A549 (cell line): ENCODE measurements around the gene PLA2G4A. TPM values are rescaled to one million over a fixed set of nuclear protein-coding genes. Genes with fewer than 3 reads are reported as not detected.

ENCODE experiments used
- ATAC-seq, 2 experiments: fragments of 200-7000 bp in 1 of 2; fragments of >200 bp in 1 of 2; cut with Nextera tagmentation in 1 of 2; cut with Tn5 transposase in 1 of 2; 3 replicates each; pipeline versions ENCODE4 v1.8.0 to v1.9.1; 2018 to 2020; ENCODE audit warnings: mild to moderate bottlenecking in 1 of 2, moderate library complexity in 1 of 2
- CTCF ChIA-PET: fragments of 300-600 bp; sonication (Branson Sonifier 250); formaldehyde crosslinking; extraction: SDS; loops from one replicate; lab custom pipeline; 2021; ENCODE audit warnings: antibody characterized with exemption, inconsistent platforms; lab: Yijun Ruan, JAX
- POLR2A ChIA-PET: fragments of 350-600 bp; formaldehyde crosslinking; extraction: SDS; loops from one replicate; lab custom pipeline; 2021; ENCODE audit warnings: antibody characterized with exemption, inconsistent platforms; lab: Yijun Ruan, JAX
- DNase-seq, 2 experiments: peaks; one replicate each; pipeline versions ENCODE4 v3.0.0 to v3.0.0-alpha.2; 2011 to 2016; ENCODE audit warnings: low read depth in 1 of 2, low spot score in 1 of 2
- FAIRE-seq: peaks from 2 replicates; lab custom pipeline; 2011; peaks lifted over from hg19 to GRCh38; lab: Jason Lieb, UNC
- H3K27ac ChIP-seq, 2 experiments: fragments of >200 bp; sonication (Bioruptor Twin); formaldehyde crosslinking; 3 replicates each; pipeline ENCODE4 v1.5.1; 2016 to 2017
- H3K4me1 ChIP-seq: fragments of >200 bp; sonication (Bioruptor Twin); formaldehyde crosslinking; 3 replicates; pipeline ENCODE4 v1.6.1; 2016
- H3K4me2 ChIP-seq: fragments of >200 bp; sonication (Bioruptor Twin); formaldehyde crosslinking; 3 replicates; pipeline ENCODE4 v1.6.1; 2016
- H3K4me3 ChIP-seq: fragments of >200 bp; sonication (Bioruptor Twin); formaldehyde crosslinking; 3 replicates; pipeline ENCODE4 v1.5.1; 2016
- H3K9me3 ChIP-seq: fragments of >200 bp; sonication (Bioruptor Twin); formaldehyde crosslinking; 3 replicates; pipeline ENCODE4 v1.6.1; 2016
- CBX8 ChIP-seq: fragments of 200-600 bp; sonication (generic); IDR thresholded peaks from 2 replicates; pipeline ENCODE4 v1.6.1; 2016
- CEBPB ChIP-seq, 2 experiments: fragments of >200 bp in 1 of 2; sonication (Bioruptor Twin) in 1 of 2; formaldehyde crosslinking in 1 of 2; IDR thresholded peaks; 2 replicates each; pipeline ENCODE4 v1.6.1; 2012 to 2016
- CHD2 ChIP-seq: fragments of 150-350 bp; IDR thresholded peaks from 2 replicates; pipeline ENCODE4 v1.6.1; 2014; ENCODE audit warnings: low read length; ENCODE audit not compliant: partially characterized antibody
- CHD4 ChIP-seq: fragments of 200-600 bp; sonication (generic); IDR thresholded peaks from 2 replicates; pipeline ENCODE4 v1.6.1; 2016; ENCODE audit warnings: antibody characterized with exemption, mild to moderate bottlenecking, borderline replicate concordance
- EP300 ChIP-seq, 2 experiments: fragments of >200 bp; sonication (Bioruptor Twin); formaldehyde crosslinking; IDR thresholded peaks; 2 replicates in 1 of 2; 3 replicates in 1 of 2; pipeline ENCODE4 v1.6.1; 2016 to 2017
- ESRRA ChIP-seq: fragments of 150-350 bp; IDR thresholded peaks from 2 replicates; pipeline ENCODE4 v1.6.1; 2014; ENCODE audit warnings: mild to moderate bottlenecking, low read length, borderline replicate concordance
- HDAC2 ChIP-seq: fragments of 200-600 bp; sonication (generic); IDR thresholded peaks from 2 replicates; pipeline ENCODE4 v1.6.1; 2016
- HOXB5 ChIP-seq: fragments of 250-450 bp; sonication (Bioruptor Pico); IDR thresholded peaks from 2 replicates; pipeline ENCODE4 v1.5.0; 2020; ENCODE audit warnings: mild to moderate bottlenecking, moderate library complexity
- JUNB ChIP-seq: fragments of >200 bp; sonication (Bioruptor Twin); formaldehyde crosslinking; IDR thresholded peaks from 2 replicates; pipeline ENCODE4 v1.6.1; 2016
- NFE2L2 ChIP-seq: fragments of 150-350 bp; conservative IDR thresholded peaks from 2 replicates; pipeline ENCODE4 v1.6.1; 2014; ENCODE audit warnings: low read length
- PHF8 ChIP-seq: fragments of 200-600 bp; sonication (generic); IDR thresholded peaks from 2 replicates; pipeline ENCODE4 v1.6.1; 2016; ENCODE audit warnings: low read depth, mild to moderate bottlenecking, antibody characterized with exemption, moderate library complexity, borderline replicate concordance
- POLR2AphosphoS2 ChIP-seq: conservative IDR thresholded peaks from 2 replicates; pipeline ENCODE4 v1.6.1; 2012; ENCODE audit warnings: low read length, improper control_type of control experiment, inconsistent platforms
- RARB ChIP-seq: fragments of 250-450 bp; sonication (Bioruptor Pico); IDR thresholded peaks from 2 replicates; pipeline ENCODE4 v1.8.0; 2021; ENCODE audit warnings: mild to moderate bottlenecking, moderate library complexity
- RCOR1 ChIP-seq: fragments of 150-350 bp; IDR thresholded peaks from 2 replicates; pipeline ENCODE4 v1.6.1; 2014; ENCODE audit warnings: antibody characterized with exemption, low read length, low read depth
- RNF2 ChIP-seq: fragments of 200-600 bp; sonication (generic); IDR thresholded peaks from 2 replicates; pipeline ENCODE4 v1.6.1; 2016; ENCODE audit warnings: low read depth, mild to moderate bottlenecking, antibody characterized with exemption, moderate library complexity, borderline replicate concordance
- ZFP36 ChIP-seq: fragments of 450-650 bp; IDR thresholded peaks from 2 replicates; pipeline ENCODE4 v1.6.1; 2014; ENCODE audit warnings: borderline replicate concordance; ENCODE audit not compliant: partially characterized antibody
- WGBS: methylation state at CpG from one replicate; pipeline ENCODE4 v1.1.6; 2017; ENCODE audit errors: missing lambda C conversion rate; 5-methylcytosine and 5-hydroxymethylcytosine counted together
- polyA plus RNA-seq, 4 experiments: library from polyadenylated mRNA; depleted of rRNA in 3 of 4; stranded (reverse); fragments of >200 nt; fragmentation: RNase III in 1 of 4; extraction: RNeasy Plus Mini Kit Qiagen cat#74134 plus additional on column Dnase treatment in 1 of 4; gene quantifications; 2 replicates in 3 of 4; 3 replicates in 1 of 4; pipeline ENCODE4 v1.2.3, GENCODE V29; 2011 to 2017
- TF ChIP-seq, protein P1 (sequence below): IDR thresholded peaks from 2 replicates; pipeline ENCODE4 v1.6.1; 2012; ENCODE audit warnings: low read depth, borderline replicate concordance
- TF ChIP-seq, protein P2 (sequence below): fragments of 200-600 bp; sonication (generic); IDR thresholded peaks from 2 replicates; pipeline ENCODE4 v1.6.1; 2016; ENCODE audit warnings: antibody characterized with exemption, mild to moderate bottlenecking, moderate library complexity
- TF ChIP-seq, protein P3 (sequence below): fragments of >200 bp; sonication (Bioruptor Twin); formaldehyde crosslinking; IDR thresholded peaks from 2 replicates; pipeline ENCODE4 v1.6.1; 2016
- TF ChIP-seq, protein P4 (sequence below): fragments of 250-450 bp; sonication (Bioruptor Pico); IDR thresholded peaks from 2 replicates; pipeline ENCODE4 v1.5.0; 2021; ENCODE audit warnings: mild to moderate bottlenecking, moderate library complexity, borderline replicate concordance

Gene PLA2G4A
- polyA plus RNA-seq, 2 of the 4 experiments (the other 2 are of a cell fraction) = 26.3 to 80.4 TPM

DNA sequence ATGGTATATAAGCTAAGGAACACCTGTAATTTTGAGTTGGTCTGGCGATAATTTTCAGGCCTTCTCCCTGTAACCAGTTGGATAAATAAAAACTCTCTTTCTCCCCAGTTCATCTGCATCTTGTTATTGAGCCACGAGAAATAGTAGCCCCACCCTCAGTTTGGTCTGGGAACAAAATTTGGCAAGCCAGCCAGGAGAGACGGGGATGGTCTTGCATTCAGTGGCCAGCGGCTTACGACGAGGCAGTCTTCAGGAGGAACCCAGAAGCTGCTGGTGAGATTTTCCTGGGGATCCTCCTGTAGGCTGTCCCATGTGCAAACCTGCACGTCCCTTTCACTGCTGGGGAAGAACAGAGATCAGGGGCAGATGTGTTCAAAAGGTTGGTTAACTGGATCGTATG lies 174.6 kb downstream of the PLA2G4A start:
- ChIA-PET POLR2A (no interaction called here), CTCF (interaction anchor here (1.0 kb wide), 1 partner anchor 17 kb away, joined by 3 read pairs; no protein-coding TSS in a partner anchor)
- Histone ChIP-seq H3K4me3 (no peak overlapping the region), H3K4me2 (no peak overlapping the region), H3K27ac (no peak overlapping the region), H3K4me1 (peaks cover 9% of the 10 kb centered on the region; the same call in 2 of the 3 replicates), H3K9me3 (no peaks in the 10 kb centered on the region)
- no peak for ATAC-seq
- no peak for DNase-seq
- TF ChIP-seq, protein P1, sequence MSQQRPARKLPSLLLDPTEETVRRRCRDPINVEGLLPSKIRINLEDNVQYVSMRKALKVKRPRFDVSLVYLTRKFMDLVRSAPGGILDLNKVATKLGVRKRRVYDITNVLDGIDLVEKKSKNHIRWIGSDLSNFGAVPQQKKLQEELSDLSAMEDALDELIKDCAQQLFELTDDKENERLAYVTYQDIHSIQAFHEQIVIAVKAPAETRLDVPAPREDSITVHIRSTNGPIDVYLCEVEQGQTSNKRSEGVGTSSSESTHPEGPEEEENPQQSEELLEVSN = no peak
- no peak for TF ChIP-seq RNF2
- TF ChIP-seq CHD2 = no peak
- TF ChIP-seq RCOR1 = no peak
- FAIRE-seq = no peak
- 72% methylated on average over 8 of the region's 8 CpGs for WGBS

DNA sequence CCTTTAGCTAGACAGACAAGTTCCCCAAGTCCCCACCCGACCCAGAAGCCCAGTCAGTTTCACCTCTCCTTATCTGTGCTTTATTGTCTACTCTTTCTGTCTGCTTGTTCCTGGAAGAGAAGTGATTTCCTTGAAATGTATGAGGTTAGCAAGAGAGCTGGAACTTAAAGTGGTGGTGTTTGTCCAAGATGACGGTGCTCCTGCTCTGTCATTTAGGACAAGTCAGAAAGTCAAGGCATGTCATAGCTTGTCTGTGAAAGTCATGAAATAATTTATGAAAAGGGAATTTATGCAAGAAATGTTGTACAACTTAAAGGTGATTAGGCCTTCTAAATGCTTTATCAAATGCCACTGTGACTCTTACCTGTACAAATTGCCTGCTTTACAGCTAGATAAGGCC lies 178.1 kb downstream of the PLA2G4A start:
- Histone ChIP-seq H3K9me3 (no peaks in the 10 kb centered on the region), H3K4me2 (no peak overlapping the region), H3K27ac (no peak overlapping the region), H3K4me1 (0 out of 3 replicates have a peak, but pooled peaks cover under 1% of the 10 kb centered on the region), H3K4me3 (no peak overlapping the region)
- CTCF ChIA-PET = interaction anchor here (1.1 kb wide), 1 partner anchor 21 kb away, joined by 3 read pairs; no protein-coding TSS in a partner anchor
- TF ChIP-seq RARB (CRISPR knock-in tag) = no peak
- TF ChIP-seq EP300 (IDR thresholded peaks at IDR 0.05) = no peak
- no peak for TF ChIP-seq CBX8
- TF ChIP-seq CHD4 = no peak
- no peak for TF ChIP-seq HOXB5 (CRISPR knock-in tag)
- no peak for TF ChIP-seq PHF8
- TF ChIP-seq NFE2L2 = no peak
- no peak for TF ChIP-seq HDAC2
- no peak for TF ChIP-seq POLR2AphosphoS2
- no peak for TF ChIP-seq ESRRA
- TF ChIP-seq JUNB = no peak
- TF ChIP-seq, protein P2, sequence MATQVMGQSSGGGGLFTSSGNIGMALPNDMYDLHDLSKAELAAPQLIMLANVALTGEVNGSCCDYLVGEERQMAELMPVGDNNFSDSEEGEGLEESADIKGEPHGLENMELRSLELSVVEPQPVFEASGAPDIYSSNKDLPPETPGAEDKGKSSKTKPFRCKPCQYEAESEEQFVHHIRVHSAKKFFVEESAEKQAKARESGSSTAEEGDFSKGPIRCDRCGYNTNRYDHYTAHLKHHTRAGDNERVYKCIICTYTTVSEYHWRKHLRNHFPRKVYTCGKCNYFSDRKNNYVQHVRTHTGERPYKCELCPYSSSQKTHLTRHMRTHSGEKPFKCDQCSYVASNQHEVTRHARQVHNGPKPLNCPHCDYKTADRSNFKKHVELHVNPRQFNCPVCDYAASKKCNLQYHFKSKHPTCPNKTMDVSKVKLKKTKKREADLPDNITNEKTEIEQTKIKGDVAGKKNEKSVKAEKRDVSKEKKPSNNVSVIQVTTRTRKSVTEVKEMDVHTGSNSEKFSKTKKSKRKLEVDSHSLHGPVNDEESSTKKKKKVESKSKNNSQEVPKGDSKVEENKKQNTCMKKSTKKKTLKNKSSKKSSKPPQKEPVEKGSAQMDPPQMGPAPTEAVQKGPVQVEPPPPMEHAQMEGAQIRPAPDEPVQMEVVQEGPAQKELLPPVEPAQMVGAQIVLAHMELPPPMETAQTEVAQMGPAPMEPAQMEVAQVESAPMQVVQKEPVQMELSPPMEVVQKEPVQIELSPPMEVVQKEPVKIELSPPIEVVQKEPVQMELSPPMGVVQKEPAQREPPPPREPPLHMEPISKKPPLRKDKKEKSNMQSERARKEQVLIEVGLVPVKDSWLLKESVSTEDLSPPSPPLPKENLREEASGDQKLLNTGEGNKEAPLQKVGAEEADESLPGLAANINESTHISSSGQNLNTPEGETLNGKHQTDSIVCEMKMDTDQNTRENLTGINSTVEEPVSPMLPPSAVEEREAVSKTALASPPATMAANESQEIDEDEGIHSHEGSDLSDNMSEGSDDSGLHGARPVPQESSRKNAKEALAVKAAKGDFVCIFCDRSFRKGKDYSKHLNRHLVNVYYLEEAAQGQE = no peak
- no peak for DNase-seq
- no peak for ATAC-seq
- no peak for FAIRE-seq
- POLR2A ChIA-PET = no interaction called here
- 46% methylated on average over 2 of the region's 2 CpGs for WGBS

DNA sequence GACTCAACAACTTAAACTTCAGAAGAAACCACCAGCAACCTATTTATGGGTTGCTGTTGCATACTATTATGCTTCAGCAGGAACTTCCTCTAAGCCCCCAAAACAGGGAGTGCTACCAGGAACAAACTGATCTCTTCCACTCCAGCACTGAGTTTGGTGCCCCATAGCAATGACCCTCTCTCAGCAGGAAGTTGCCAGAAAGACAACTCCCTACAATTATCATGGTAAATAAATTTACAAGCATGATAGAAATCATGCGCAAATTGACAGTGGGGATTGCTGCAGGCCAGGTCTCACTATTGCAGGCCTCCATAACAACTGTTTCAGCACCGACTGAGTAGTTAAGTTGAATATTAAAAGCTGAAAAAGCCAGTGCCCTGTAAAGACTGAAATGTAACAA lies 180.6 kb downstream of the PLA2G4A start:
- DNase-seq = no peak
- 63% methylated on average over 2 of the region's 2 CpGs for WGBS
- H3K9me3 ChIP-seq = no peaks in the 10 kb centered on the region
- no peak for FAIRE-seq
- ChIA-PET CTCF (no interaction called here), POLR2A (no interaction called here)
- no peak overlapping the region for H3K27ac ChIP-seq
- TF ChIP-seq, protein P3, sequence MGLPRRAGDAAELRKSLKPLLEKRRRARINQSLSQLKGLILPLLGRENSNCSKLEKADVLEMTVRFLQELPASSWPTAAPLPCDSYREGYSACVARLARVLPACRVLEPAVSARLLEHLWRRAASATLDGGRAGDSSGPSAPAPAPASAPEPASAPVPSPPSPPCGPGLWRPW = no peak
- TF ChIP-seq, protein P4, sequence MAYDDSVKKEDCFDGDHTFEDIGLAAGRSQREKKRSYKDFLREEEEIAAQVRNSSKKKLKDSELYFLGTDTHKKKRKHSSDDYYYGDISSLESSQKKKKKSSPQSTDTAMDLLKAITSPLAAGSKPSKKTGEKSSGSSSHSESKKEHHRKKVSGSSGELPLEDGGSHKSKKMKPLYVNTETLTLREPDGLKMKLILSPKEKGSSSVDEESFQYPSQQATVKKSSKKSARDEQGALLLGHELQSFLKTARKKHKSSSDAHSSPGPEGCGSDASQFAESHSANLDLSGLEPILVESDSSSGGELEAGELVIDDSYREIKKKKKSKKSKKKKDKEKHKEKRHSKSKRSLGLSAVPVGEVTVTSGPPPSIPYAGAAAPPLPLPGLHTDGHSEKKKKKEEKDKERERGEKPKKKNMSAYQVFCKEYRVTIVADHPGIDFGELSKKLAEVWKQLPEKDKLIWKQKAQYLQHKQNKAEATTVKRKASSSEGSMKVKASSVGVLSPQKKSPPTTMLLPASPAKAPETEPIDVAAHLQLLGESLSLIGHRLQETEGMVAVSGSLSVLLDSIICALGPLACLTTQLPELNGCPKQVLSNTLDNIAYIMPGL (CRISPR knock-in tag) = no peak
- TF ChIP-seq CEBPB (IDR thresholded peaks at IDR 0.05) (no peak), ZFP36 (no peak), CHD2 (no peak)
- H3K4me3 ChIP-seq = no peak overlapping the region
- no peaks in the 10 kb centered on the region for H3K4me1 ChIP-seq
- no peak overlapping the region for H3K4me2 ChIP-seq
- ATAC-seq = no peak
